OCI-M2 (cell line): ENCODE measurements around the gene ZFYVE27.

Experiments used
- DNase-seq: peaks from one replicate; lab custom pipeline; 2025; ENCODE audit not compliant: unreplicated experiment; lab: John Stamatoyannopoulos, UW

Gene ZFYVE27

DNA sequence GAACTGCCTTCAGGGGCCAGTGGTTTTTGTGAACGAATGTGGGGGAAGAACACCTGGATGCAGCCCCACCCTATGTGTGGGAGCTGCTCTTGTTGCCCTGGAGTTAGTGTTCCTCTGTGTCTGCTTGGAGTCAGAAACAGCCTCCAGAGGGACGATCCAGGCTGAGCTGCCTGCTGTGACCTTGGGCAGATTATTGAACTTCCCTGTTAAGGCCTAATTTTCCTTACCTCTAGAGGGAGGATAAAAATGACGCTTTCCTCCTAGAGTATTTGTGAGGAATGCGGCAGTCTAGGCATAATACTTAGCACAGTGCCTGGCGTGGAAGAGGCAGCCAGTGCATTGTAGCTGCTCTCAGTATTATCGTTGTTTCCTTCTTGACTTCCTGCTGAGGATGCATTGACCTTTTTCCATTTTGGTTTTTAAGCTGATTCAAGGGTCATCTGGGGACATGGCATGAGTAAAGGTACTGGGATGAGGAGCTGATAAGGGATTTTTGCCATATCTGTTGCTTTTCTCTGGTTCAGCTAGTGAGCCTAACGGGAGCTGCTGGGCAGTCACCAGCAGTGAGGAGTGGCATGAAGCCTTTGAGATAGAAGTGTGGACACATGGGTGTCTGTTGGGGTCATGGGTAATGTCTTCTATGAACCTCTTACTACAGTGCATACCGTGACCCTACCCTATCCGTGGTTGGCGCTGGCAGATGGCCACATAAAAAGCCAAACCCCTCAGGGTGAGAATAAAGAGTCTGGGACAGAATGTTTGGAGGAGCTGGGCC, 6.4 kb downstream of the ZFYVE27 start:
- no peak for DNase-seq

GRCh38 chr10:97744405-97745035, 7.6 kb downstream of the ZFYVE27 start:
- no peak for DNase-seq

DNA sequence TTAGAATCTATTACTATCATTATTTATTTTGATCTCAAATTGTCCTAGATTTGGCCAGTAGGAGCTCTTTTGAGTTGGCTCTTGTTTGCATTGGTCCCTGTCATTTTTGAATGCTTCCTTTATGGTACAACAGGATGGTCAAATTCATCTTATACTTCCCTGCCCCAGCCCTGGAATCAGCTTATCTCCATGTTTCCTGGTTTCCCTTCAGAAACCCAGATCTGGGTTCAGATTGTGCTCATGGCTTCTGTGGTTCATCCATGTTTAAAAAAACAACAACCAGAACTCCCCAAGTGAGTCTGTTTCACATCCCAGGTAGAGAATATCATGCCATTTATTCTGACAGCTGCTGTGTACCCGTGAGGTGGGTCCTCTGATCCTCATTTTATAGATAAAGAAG, 10.6 kb downstream of the ZFYVE27 start:
- no peak for DNase-seq

DNA sequence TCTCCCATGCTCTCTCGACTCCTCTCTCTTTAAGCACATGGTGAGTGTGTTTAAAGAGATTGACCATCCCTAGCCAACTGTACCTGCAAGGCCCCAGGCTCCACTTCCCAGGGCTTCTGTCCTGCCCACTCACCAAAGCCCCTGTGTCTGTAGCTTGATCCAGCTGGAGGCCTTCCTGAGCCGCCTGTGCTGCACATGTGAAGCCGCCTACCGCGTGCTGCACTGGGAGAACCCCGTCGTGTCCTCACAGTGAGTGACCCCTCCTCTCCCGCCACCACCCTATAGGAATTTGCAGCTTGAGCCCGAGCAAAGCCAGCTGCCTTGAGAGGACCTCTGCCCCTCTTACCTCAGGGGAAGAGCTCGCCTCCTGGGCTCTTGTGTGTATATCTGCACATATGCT, 11.2 kb downstream of the ZFYVE27 start:
- no peak for DNase-seq

GRCh38 chr10:97752956-97753355, 16.0 kb downstream of the ZFYVE27 start:
- DNase-seq: no peak

DNA sequence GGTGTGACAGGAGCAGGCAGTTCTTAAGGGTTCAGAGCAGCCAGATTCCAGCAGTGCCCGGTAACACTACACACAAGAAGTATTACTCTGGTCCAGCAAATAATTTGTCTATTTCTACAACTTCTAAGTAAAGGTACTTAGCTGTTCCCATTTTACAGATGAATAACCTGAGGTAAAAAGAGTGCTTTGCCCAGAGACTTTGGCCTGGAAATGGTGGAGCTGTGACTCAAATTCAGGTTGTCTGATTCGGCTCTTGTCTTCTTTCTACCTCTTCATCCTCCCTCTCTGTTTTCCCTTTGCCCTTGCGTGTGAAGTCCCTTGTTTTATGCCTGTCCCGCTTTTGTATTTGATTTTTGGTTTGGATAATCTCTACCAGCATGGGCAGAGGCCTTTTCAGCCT, 17.8 kb downstream of the ZFYVE27 start:
- no peak for DNase-seq

DNA sequence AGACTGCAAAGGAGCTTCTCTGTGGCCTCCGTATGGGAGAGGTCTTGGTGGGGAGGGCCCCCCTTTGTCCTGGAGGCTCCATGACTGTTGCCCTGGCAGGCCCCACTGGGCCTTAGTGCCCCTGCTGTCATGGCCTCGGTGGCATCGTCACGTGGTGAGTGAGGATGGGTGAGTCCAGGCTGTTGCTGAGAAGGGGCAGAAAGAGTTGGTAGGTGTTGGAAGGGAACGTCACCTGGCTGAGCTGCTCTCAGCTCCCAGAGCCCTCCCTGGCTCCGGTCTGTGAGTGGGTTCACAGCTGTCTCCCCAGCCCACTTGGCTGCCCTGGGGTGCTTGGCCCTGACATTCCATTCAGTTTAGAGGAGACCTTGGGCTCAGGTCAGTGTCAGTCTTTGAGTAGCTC, 18.8 kb downstream of the ZFYVE27 start:
- no peak for DNase-seq

GRCh38 chr10:97757471-97757870, 20.5 kb downstream of the ZFYVE27 start:
- no peak for DNase-seq

GRCh38 chr10:97759158-97759887, 22.4 kb downstream of the ZFYVE27 start:
- DNase-seq: no peak

DNA sequence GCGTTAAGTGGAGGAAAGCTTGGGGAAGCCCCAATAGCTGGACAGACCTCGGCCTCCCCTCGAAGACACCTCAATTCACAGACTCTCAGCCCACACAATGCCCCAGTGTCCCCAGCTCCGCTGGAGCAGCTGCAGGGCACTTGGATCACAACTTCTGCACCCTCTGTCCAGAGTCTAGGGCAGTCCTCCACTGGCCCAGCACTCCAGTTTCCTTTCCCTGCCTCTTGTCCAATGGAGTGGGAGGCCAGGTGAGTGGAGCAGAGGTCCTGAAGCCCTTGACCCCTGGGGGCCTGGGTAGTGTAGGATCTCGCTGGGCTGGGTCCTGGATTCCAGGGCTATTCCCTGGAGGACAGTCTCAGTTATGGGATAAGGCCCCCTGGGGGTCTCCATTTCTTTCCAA, 23.0 kb downstream of the ZFYVE27 start:
- DNase-seq: no peak

DNA sequence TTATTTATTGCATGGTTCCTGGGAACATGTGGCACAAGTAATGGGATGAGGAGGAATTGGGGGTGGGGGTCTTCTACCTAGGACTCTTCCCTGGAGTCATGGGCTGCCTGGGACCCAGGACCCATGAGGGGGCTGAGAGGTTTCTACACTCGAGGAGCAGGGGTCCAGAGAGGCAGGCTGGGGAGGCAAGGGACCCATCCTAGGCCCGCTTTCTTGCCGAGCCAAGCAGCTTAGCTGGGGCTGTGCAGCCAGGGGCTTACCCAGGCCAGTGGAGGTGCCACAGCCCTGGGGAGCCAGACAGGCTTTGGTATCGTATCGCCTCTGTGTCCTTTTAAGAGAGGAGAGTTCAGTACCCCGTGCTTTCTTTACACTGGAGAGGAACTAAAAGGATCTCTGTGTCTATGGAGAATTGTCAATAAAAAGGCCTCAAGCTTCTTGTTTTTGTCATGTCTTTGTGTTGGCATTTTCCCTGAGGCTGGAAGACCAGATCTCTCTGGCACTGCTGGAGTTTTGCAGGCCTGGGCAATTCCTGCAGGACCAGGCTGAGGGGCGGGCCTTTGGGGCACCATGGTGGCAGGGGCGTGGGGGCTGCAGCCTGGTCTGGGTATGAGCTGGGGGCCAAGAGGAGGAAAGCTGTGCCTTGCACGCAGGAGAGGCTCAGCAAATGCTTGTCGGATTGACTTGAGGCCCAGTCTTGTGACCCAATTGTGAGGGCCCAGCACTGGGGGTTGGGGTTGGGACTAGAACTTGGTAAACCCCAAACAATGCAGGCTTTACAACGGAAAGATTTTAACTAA, 23.7 kb downstream of the ZFYVE27 start:
- no peak for DNase-seq

- no peak for DNase-seq
Measured at GRCh38 chr10:97761331-97761865, 24.5 kb downstream of the ZFYVE27 start.

- no peak for DNase-seq
Measured at GRCh38 chr10:97762056-97762455, 25.1 kb downstream of the ZFYVE27 start.

DNA sequence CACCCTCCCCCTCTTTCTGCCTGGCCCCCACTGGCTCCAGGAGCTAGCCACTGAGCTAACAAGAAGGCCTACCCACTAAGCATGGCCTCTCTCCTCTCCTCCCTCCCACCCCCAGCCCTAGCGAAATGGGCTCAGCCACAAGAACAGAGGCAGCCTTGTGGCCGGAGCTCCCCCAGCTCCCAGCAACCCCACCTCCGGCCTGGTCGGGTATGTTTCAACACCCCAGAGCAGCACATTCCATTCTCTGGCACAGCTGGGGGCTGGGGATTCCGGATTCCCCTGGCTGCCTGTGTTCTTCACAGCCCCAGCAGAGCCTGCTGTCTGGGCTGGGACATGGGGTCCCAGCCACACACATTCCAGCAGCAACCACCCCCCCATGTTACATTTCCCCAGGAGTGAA, 25.9 kb downstream of the ZFYVE27 start:
- DNase-seq: no peak

DNA sequence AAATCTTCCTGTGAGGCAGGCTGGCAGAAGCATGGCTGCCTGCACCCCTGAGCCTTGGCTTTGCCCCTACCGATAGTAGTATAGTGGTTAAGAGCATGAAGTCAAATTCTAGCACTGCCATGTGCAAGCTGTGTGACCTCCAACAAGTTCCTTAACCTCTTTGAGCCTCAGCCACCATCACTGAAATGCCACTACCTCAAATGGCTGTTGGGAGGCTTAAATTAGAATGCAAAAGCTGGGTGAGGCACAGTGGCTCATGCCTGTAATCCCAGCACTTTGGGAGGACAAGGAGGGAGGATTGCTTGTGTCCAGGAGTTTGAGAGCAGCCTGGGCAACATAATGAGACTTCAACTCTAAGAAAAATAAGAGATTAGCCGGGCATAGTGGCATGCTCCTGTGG, 26.5 kb downstream of the ZFYVE27 start:
- no peak for DNase-seq

GRCh38 chr10:97763947-97764346, 27.0 kb downstream of the ZFYVE27 start:
- no peak for DNase-seq

DNA sequence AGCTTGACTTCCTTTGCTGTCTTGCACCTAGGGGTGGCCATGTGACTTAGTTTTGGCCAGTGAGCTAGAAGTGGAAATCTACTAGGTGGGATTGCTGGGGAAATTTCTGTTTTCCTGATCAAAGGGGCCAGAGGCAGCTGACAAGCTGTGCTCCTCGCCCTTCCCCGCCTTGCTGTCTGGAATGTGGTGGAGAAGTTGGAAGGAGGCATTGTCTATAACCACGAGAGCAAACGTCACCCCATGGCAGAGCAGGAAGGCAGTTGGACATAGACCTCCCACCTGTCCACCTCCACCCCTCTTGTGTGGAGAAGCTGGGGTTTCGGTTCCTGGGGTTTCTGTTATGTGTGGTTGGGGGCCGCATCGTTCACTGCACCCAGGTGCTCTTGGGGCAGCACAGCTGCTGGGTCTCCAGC, 27.6 kb downstream of the ZFYVE27 start:
- no peak for DNase-seq

GRCh38 chr10:97765201-97765600, 28.3 kb downstream of the ZFYVE27 start:
- DNase-seq: no peak

DNA sequence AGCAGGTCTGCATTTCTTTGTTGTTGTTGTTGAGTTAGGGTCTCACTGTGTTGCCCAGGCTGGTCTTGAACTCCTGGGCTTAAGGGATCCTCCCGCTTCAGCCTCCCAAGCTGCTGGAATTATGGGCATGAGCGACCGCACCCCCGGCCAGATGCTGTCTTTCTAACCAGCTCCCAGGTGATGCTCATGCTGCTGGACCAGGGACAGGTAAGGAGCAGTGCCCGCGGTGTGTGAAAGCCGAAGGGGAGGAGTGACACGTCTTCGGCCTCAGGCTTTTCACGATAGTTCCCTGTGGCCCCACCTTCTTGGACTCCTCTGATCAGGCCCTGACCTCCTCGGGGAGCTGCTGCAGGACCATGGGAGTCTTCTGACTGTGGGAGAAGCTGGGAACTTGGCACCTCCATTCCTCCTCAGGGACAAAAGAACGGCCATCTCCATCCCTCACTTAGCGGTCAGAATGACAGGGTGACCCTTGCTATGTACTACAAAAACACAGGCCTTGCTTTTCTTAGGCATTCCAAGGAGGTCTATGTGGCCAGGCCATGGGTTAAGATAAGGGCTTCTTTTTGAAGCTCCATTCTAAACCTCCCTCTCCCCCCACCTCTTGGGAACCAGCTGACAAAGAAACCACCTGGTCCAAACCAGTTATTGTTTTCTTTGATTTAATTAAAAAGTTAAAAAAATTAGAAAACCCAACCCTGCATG, 29.3 kb downstream of the ZFYVE27 start:
- DNase-seq: no peak
